ENCODE results near the gene ERLIN1.

ERLIN1 gene

DNA sequence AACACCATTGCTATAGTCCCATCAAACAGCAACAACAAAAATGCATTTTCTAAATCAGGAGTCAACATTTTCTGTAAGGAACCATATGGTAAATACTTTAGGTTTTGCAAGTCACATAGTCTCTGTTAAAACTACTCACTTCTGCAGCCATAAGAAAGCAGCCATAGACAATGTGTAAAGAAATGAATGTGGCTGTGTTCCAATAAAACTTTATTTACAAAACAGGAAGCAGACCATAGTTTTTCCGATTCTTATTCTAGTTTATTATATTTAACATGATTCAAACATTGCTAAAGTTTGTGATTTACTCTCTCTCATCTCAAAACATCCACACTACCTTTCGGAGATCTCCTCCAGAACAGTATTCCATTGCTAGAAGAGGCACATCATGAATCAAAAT is 36.7 kb upstream of the ERLIN1 start:
- DNase-seq (ENCODE audit: low read depth in 1 of 2, low spot score in 1 of 2) = no peak
- H3K27me3 ChIP-seq (ENCODE audit: insufficient read depth, poor library complexity, severe bottlenecking) = no peaks in the 10 kb centered on the region
- H3K27ac ChIP-seq (replicated peaks) = no peak overlapping the region
- TF ChIP-seq POLR2AphosphoS5 (IDR thresholded peaks at IDR 0.05; ENCODE audit: low read depth) (no peak), SPI1 (IDR thresholded peaks at IDR 0.05; ENCODE audit: borderline replicate concordance, low read depth) (no peak), GABPA (IDR thresholded peaks at IDR 0.05; ENCODE audit: low read depth) (no peak)
- TF ChIP-seq, protein P1, sequence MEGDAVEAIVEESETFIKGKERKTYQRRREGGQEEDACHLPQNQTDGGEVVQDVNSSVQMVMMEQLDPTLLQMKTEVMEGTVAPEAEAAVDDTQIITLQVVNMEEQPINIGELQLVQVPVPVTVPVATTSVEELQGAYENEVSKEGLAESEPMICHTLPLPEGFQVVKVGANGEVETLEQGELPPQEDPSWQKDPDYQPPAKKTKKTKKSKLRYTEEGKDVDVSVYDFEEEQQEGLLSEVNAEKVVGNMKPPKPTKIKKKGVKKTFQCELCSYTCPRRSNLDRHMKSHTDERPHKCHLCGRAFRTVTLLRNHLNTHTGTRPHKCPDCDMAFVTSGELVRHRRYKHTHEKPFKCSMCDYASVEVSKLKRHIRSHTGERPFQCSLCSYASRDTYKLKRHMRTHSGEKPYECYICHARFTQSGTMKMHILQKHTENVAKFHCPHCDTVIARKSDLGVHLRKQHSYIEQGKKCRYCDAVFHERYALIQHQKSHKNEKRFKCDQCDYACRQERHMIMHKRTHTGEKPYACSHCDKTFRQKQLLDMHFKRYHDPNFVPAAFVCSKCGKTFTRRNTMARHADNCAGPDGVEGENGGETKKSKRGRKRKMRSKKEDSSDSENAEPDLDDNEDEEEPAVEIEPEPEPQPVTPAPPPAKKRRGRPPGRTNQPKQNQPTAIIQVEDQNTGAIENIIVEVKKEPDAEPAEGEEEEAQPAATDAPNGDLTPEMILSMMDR (IDR thresholded peaks at IDR 0.05; ENCODE audit: insufficient read depth, low read length) = no peak
- TF ChIP-seq, protein P2, sequence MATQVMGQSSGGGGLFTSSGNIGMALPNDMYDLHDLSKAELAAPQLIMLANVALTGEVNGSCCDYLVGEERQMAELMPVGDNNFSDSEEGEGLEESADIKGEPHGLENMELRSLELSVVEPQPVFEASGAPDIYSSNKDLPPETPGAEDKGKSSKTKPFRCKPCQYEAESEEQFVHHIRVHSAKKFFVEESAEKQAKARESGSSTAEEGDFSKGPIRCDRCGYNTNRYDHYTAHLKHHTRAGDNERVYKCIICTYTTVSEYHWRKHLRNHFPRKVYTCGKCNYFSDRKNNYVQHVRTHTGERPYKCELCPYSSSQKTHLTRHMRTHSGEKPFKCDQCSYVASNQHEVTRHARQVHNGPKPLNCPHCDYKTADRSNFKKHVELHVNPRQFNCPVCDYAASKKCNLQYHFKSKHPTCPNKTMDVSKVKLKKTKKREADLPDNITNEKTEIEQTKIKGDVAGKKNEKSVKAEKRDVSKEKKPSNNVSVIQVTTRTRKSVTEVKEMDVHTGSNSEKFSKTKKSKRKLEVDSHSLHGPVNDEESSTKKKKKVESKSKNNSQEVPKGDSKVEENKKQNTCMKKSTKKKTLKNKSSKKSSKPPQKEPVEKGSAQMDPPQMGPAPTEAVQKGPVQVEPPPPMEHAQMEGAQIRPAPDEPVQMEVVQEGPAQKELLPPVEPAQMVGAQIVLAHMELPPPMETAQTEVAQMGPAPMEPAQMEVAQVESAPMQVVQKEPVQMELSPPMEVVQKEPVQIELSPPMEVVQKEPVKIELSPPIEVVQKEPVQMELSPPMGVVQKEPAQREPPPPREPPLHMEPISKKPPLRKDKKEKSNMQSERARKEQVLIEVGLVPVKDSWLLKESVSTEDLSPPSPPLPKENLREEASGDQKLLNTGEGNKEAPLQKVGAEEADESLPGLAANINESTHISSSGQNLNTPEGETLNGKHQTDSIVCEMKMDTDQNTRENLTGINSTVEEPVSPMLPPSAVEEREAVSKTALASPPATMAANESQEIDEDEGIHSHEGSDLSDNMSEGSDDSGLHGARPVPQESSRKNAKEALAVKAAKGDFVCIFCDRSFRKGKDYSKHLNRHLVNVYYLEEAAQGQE (IDR thresholded peaks at IDR 0.05; ENCODE audit: insufficient replicate concordance, low read depth) = no peak
- H3K4me3 ChIP-seq (replicated peaks; ENCODE audit: insufficient read depth, low read length) = no peak overlapping the region

DNA sequence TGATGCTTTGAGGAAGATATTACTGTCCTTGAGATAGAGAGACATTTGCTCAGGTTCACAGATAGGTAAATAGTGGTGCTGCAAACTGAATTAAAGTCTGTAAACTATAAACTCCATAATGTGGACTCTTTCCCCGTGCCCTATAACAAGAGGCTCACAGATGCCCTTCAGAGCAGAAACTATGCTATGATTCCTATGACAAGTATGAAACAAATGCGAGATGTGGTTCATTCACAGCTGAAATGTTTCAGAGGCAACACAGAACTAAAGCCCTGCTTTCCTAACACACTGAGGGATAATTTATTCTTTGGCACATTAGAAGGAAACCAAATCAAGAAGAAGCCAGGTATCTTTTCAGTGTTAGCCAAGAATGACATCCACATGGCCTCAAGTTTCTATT is 30.2 kb upstream of the ERLIN1 start:
- H3K27ac ChIP-seq (replicated peaks) = no peak overlapping the region
- DNase-seq (ENCODE audit: low read depth in 1 of 2, low spot score in 1 of 2) = no peak
- TF ChIP-seq, protein P1 (IDR thresholded peaks at IDR 0.05; ENCODE audit: insufficient read depth, low read length) = no peak
- TF ChIP-seq, protein P2 (IDR thresholded peaks at IDR 0.05; ENCODE audit: insufficient replicate concordance, low read depth) = no peak
- TF ChIP-seq POLR2AphosphoS5 (IDR thresholded peaks at IDR 0.05; ENCODE audit: low read depth) (no peak), SPI1 (IDR thresholded peaks at IDR 0.05; ENCODE audit: borderline replicate concordance, low read depth) (no peak), GABPA (IDR thresholded peaks at IDR 0.05; ENCODE audit: low read depth) (no peak)
- H3K27me3 ChIP-seq (ENCODE audit: insufficient read depth, poor library complexity, severe bottlenecking) = no peaks in the 10 kb centered on the region
- H3K4me3 ChIP-seq (replicated peaks; ENCODE audit: insufficient read depth, low read length) = no peak overlapping the region

DNA sequence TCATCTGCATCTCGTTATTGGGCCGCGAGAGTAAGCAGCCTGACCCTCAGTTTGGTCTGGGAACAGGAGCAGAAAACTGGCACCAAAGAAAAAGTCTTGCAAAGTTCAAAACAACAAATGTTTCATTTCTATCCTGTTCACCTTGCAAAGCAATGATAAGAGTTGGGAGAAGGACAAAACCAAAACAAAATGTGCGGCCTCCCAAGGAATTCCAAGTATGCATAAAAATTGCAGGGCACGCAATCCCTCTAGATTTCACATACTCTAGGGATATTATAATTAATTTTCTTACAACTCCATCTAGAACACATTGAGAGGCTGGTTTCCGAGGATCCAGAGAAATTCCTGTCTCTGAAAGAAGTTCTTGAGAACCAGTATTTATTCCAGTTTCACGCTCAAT is 23.5 kb upstream of the ERLIN1 start:
- TF ChIP-seq SPI1 (IDR thresholded peaks at IDR 0.05; ENCODE audit: borderline replicate concordance, low read depth) (no peak), POLR2AphosphoS5 (IDR thresholded peaks at IDR 0.05; ENCODE audit: low read depth) (no peak), GABPA (IDR thresholded peaks at IDR 0.05; ENCODE audit: low read depth) (no peak)
- TF ChIP-seq, protein P2 (IDR thresholded peaks at IDR 0.05; ENCODE audit: insufficient replicate concordance, low read depth) = no peak
- TF ChIP-seq, protein P1 (IDR thresholded peaks at IDR 0.05; ENCODE audit: insufficient read depth, low read length) = no peak
- Histone ChIP-seq H3K27ac (replicated peaks) (no peak overlapping the region), H3K4me3 (replicated peaks; ENCODE audit: insufficient read depth, low read length) (no peak overlapping the region), H3K27me3 (ENCODE audit: insufficient read depth, poor library complexity, severe bottlenecking) (no peaks in the 10 kb centered on the region)
- no peak for DNase-seq (ENCODE audit: low read depth in 1 of 2, low spot score in 1 of 2)

Data from HL-60 (cell line).